ENCODE measurements around the gene EVA1B. TPM values are rescaled to one million over a fixed set of nuclear protein-coding genes. Genes with fewer than 3 reads are reported as not detected.

The EVA1B gene
- total and polyA plus RNA-seq, 2 donors (not counting 3 experiments of a cell fraction or from before 2014, with no cell fraction given), result 64.7 to 132 TPM

- intact Hi-C loops (cut with micrococcal nuclease) (loop anchor here (5.0 kb wide), 1 partner anchor 154 kb away; the partner anchor contains the start of gene TRAPPC3), dilution Hi-C loops (cut with MboI; ENCODE audit: extremely low pct_ligation_motif_present, low sequenced_read_pairs) (no loop called here)
- H3K9me3 ChIP-seq (replicated peaks; ENCODE audit: control insufficient read depth, insufficient read depth, low read length), result no peaks in the 10 kb centered on the region
- peaks cover 19% of the 10 kb centered on the region for H3K4me1 ChIP-seq (ENCODE audit: control insufficient read depth, extremely low read depth, insufficient read depth, low read length)
- peaks cover 36 to 38% of the 10 kb centered on the region in 2 experiments for H3K36me3 ChIP-seq (ENCODE audit: control insufficient read depth in 2 of 2, extremely low read depth in 1 of 2, insufficient read depth in 2 of 2, low read length in 2 of 2)
- no peaks in the 10 kb centered on the region for H3K9me1 ChIP-seq (replicated peaks; ENCODE audit: control insufficient read depth, extremely low read depth, insufficient read depth, low read length)
- no peak overlapping the region for H3K4me2 ChIP-seq (ENCODE audit: insufficient read depth, low read length)
- no peaks in the 10 kb centered on the region for H4K20me1 ChIP-seq (replicated peaks; ENCODE audit: control insufficient read depth, extremely low read depth, insufficient read depth, low read length)
- ChIA-PET POLR2A (no interaction called here), CTCF (interaction anchor here (1.2 to 2.6 kb wide), 6 partner anchors 16 to 152 kb away, joined by 3 to 17 read pairs (median 10); partner anchors contain the start of gene TRAPPC3)
- no peaks in the 10 kb centered on the region for H3K27me3 ChIP-seq (ENCODE audit: control insufficient read depth in 2 of 2, insufficient read depth in 2 of 2, low read length in 2 of 2)
- H3K79me2 ChIP-seq (ENCODE audit: control insufficient read depth, insufficient read depth, low read length), result peaks cover 10% of the 10 kb centered on the region
- no peak overlapping the region for H3K27ac ChIP-seq (ENCODE audit: insufficient read depth, low read depth, low read length)
- FAIRE-seq (no peak), DNase-seq (ENCODE audit: low read depth, low spot score) (no peak)
- H2AFZ ChIP-seq (ENCODE audit: low read depth, low read length), result no peak overlapping the region
- no TSS peak for BruUV-seq (replicated peaks)
- H3K9ac ChIP-seq (replicated peaks; ENCODE audit: extremely low read depth, insufficient read depth, low read length), result no peak overlapping the region
- TF ChIP-seq JUN (IDR thresholded peaks at IDR 0.05; ENCODE audit: borderline replicate concordance, insufficient read depth, insufficient read length, low read depth), result no peak
- no peak for TF ChIP-seq POLR2AphosphoS5 (IDR thresholded peaks at IDR 0.05; ENCODE audit: insufficient read depth, low read depth, low read length)
- TF ChIP-seq POLR2A (IDR thresholded peaks at IDR 0.05; ENCODE audit: low read depth, low read length), result no peak
- TF ChIP-seq MYC (IDR thresholded peaks at IDR 0.05; ENCODE audit: low read depth, low read length), result no peak
- no peak for TF ChIP-seq GATA2 (IDR thresholded peaks at IDR 0.05; ENCODE audit: insufficient read depth, insufficient read length, low read depth, low read length)
- TF ChIP-seq EZH2 (IDR thresholded peaks at IDR 0.05; ENCODE audit: borderline replicate concordance, low read depth, low read length, severe bottlenecking), result no peak
- TF ChIP-seq, protein P1, sequence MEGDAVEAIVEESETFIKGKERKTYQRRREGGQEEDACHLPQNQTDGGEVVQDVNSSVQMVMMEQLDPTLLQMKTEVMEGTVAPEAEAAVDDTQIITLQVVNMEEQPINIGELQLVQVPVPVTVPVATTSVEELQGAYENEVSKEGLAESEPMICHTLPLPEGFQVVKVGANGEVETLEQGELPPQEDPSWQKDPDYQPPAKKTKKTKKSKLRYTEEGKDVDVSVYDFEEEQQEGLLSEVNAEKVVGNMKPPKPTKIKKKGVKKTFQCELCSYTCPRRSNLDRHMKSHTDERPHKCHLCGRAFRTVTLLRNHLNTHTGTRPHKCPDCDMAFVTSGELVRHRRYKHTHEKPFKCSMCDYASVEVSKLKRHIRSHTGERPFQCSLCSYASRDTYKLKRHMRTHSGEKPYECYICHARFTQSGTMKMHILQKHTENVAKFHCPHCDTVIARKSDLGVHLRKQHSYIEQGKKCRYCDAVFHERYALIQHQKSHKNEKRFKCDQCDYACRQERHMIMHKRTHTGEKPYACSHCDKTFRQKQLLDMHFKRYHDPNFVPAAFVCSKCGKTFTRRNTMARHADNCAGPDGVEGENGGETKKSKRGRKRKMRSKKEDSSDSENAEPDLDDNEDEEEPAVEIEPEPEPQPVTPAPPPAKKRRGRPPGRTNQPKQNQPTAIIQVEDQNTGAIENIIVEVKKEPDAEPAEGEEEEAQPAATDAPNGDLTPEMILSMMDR (IDR thresholded peaks at IDR 0.05; ENCODE audit: extremely low read depth in 1 of 2, insufficient read depth in 1 of 2, low read depth in 1 of 2, low read length in 2 of 2), result no peak
- TF ChIP-seq, protein P2, sequence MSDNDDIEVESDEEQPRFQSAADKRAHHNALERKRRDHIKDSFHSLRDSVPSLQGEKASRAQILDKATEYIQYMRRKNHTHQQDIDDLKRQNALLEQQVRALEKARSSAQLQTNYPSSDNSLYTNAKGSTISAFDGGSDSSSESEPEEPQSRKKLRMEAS (IDR thresholded peaks at IDR 0.05; ENCODE audit: insufficient read depth, insufficient read length), result no peak
- no peak for TF ChIP-seq FOS (IDR thresholded peaks at IDR 0.05; ENCODE audit: borderline replicate concordance, insufficient read depth, low read length)
- no peak overlapping the region for H3K4me3 ChIP-seq (replicated peaks in 1 of 3; ENCODE audit: insufficient read depth in 1 of 3, low read depth in 1 of 3, low read length in 3 of 3)
Observed at GRCh38 chr1:36301220-36301619, 22.2 kb downstream of the EVA1B start.

All from endothelial cell of umbilical vein (primary cell).